Kidney epithelial cell (primary cell): ENCODE results near the gene NIT1. TPM values are rescaled to one million over a fixed set of nuclear protein-coding genes. Genes with fewer than 3 reads are reported as not detected.

Experiments
- DNase-seq: peaks from one replicate; pipeline ENCODE4 v3.0.0-alpha.2; 2010; ENCODE audit warnings: low read depth
- H3K27me3 ChIP-seq: 2 replicates; pipeline ENCODE4 v1.6.0; 2011; ENCODE audit warnings: low read length; ENCODE audit not compliant: control insufficient read depth, insufficient read depth
- H3K36me3 ChIP-seq: 2 replicates; pipeline ENCODE4 v1.5.1; 2011; ENCODE audit warnings: low read length; ENCODE audit not compliant: control insufficient read depth, insufficient read depth
- H3K4me3 ChIP-seq: 2 replicates; pipeline ENCODE4 v1.5.1; 2011; ENCODE audit warnings: low read depth, mild to moderate bottlenecking, control low read depth, low read length
- total RNA-seq: library from RNA; depleted of rRNA; stranded (reverse); fragments of >200 nt; gene quantifications from 2 replicates; pipeline ENCODE4 v1.2.3, GENCODE V29; 2015
- TF ChIP-seq, protein P1 (sequence below): IDR thresholded peaks from 2 replicates; pipeline ENCODE4 v1.5.1; 2011; ENCODE audit warnings: mild to moderate bottlenecking, moderate library complexity, low read length, control low read depth, inconsistent platforms; ENCODE audit not compliant: insufficient read depth, poor library complexity, severe bottlenecking

Gene NIT1
- total RNA-seq, 1 donor from 2014 or later: 35.8 TPM

- Histone ChIP-seq H3K36me3 (peaks cover 1% of the 10 kb centered on the region), H3K27me3 (no peaks in the 10 kb centered on the region), H3K4me3 (peak within 1 kb of the TSS; percentile 83)
- TF ChIP-seq, protein P1, sequence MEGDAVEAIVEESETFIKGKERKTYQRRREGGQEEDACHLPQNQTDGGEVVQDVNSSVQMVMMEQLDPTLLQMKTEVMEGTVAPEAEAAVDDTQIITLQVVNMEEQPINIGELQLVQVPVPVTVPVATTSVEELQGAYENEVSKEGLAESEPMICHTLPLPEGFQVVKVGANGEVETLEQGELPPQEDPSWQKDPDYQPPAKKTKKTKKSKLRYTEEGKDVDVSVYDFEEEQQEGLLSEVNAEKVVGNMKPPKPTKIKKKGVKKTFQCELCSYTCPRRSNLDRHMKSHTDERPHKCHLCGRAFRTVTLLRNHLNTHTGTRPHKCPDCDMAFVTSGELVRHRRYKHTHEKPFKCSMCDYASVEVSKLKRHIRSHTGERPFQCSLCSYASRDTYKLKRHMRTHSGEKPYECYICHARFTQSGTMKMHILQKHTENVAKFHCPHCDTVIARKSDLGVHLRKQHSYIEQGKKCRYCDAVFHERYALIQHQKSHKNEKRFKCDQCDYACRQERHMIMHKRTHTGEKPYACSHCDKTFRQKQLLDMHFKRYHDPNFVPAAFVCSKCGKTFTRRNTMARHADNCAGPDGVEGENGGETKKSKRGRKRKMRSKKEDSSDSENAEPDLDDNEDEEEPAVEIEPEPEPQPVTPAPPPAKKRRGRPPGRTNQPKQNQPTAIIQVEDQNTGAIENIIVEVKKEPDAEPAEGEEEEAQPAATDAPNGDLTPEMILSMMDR: no peak
- DNase-seq: no peak
Observed at GRCh38 chr1:161153682-161154337, 35.9 kb downstream of the NIT1 start, which contains the start of gene UFC1. TSS of gene UFC1 (plus strand) at chr1:161153978. CDS start at chr1:161153998, 20 bp downstream.

DNA sequence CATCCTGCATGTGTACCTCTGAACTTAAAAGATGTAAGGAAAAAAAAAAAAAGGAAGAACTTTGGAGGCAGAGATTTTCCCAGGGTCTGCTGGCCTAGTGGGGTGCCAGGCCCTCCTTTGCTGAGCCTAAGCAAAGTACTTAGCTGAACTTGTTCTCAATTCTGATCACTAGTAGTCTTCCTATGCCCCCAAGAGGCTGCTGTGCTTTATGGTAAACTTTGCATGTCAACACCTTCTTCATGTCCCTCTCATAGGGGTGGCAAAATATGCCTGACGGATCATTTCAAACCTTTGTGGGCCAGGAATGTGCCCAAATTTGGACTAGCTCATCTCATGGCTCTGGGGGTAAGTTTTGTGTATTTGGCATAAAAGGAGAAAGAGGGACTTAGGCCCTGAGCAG, 40.0 kb downstream of the NIT1 start:
- TF ChIP-seq, protein P1: no peak
- no peak overlapping the region for H3K4me3 ChIP-seq
- H3K36me3 ChIP-seq: peaks cover 1% of the 10 kb centered on the region
- no peaks in the 10 kb centered on the region for H3K27me3 ChIP-seq
- DNase-seq: no peak

- DNase-seq: no peak
- H3K36me3 ChIP-seq: peaks cover 1% of the 10 kb centered on the region
- H3K27me3 ChIP-seq: no peaks in the 10 kb centered on the region
- TF ChIP-seq, protein P1: no peak
- no peak overlapping the region for H3K4me3 ChIP-seq
Observed at GRCh38 chr1:161158316-161159010, 40.6 kb downstream of the NIT1 start.

DNA sequence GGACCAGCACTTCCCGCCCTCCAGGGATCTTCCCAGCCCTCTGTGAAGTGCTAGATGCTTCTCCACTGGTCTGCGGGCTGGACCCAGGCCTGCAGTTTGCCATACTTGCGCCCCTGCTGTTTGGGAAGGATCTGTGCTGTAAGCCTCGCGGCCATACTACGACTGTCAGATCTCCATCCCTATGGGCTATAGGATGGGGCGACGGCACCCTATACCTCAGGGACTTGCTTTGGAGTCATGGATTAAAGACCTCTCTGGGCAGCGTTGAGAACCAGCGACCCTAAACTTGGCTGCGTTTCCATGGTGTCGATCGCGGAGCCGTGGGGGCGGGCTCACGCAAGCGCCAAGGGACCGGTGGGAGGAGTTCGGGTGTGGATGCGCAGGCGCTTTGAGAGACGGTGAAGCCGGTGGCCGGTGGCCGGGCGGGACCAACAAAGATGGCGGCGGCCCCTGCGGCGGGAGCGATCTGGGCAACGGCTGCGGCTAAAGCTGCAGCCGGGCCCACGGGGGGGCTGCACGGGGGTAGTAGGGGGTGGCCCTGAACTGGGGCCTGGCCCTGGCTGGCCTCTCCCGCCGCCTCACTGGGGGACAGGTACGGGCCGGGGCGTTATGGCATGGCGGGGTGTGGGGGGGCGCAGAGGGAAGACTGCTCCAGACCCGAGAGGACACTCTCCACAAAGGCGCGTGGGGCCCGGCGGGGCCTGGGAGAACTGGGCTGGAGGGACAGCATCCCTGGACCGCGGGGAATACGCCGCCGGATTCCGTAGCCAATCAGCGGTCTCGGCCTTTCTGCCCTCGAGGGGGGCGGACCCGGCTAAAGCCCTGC, 41.4 kb downstream of the NIT1 start, which contains the start of gene USP21:
Gene USP21, plus strand, starts transcription at position 414 of the 826 bp plus-strand sequence. CDS start 1,141 bp downstream, outside the sequence.
- Histone ChIP-seq H3K4me3 (peak within 1 kb of the TSS; percentile 63), H3K36me3 (peaks cover 1% of the 10 kb centered on the region), H3K27me3 (no peaks in the 10 kb centered on the region)
- TF ChIP-seq, protein P1: peak; percentile 52
- DNase-seq: no peak

DNA sequence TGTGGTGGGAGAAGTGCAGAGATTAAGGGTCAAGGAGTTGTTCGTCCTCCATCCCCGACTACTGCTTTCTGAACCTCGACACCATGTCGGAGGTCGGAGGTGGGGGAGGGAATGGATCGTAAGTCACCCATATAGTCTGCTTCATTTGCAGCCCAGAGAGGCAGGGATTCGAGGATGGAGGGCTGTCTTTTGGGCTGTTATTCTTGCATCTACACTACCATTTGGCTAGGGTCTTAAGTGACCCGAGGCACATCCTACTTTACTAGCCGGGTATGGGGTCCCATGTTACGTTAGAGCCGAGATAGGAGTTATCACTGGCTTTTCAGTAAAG, 42.0 kb downstream of the NIT1 start:
- peaks cover 3% of the 10 kb centered on the region for H3K36me3 ChIP-seq
- H3K4me3 ChIP-seq: peak overlapping the region; percentile 63
- DNase-seq: no peak
- TF ChIP-seq, protein P1: no peak
- H3K27me3 ChIP-seq: no peaks in the 10 kb centered on the region
